AG09319 (cell line): ENCODE measurements around the gene ZDHHC14.
A peak's percentile ranks its signal among the peaks of the same experiment; 100 is the strongest.
"Not testable (repeated sequence)": the region's sequence is repeated elsewhere in the genome, so short reads cannot be mapped to it uniquely, and the experiment has no call there.

Experiments
- DNase-seq: peaks from one replicate; pipeline ENCODE4 v3.0.0-alpha.2; 2010; ENCODE audit warnings: low read depth; ENCODE audit errors: extremely low read depth
- TF ChIP-seq, protein P1 (sequence below): IDR thresholded peaks from 2 replicates; pipeline ENCODE4 v1.5.1; 2011; ENCODE audit warnings: low read depth, mild to moderate bottlenecking, inconsistent platforms, low read length, moderate library complexity

ZDHHC14 gene

DNA sequence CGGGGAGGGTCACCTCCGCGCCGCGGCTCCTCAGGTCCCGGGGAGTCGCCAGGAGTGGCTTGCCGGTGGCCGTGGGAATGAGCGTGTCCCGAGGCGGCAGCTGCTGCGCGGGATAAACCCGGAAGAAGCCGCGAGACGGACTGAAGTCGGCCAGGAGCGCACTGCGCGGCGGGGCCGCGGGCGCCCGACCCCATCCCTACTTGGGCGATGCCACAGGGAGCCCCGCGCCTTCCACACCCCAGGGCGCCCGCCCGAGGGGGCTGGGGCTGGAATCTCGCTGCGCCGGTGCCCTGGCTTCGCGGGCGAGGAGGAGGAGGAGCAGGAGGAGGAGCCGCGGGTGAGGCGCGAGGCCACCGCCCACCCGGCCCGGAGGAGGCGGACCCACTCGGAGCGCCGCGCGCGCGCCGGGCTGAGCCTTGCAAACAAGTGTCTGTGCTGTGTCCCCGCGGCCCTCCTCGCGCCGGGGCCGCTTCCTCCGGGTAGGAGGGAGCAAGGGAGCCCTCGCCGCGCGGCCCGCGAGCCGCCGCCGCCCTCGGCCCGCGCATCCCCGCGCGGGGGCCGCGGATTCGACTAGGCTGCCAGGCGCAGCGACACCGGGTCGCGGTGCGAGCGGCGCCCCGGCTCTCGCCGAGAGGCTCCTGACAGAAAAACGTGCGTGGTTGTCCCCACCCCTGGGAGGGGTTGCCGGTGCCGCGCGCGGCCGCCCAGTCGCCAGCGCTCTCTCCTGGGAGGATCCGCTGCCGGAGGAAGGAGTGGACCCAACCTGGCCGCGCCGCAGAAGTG is at the start of gene ZDHHC14:
Gene ZDHHC14, plus strand, starts transcription at position 412 of the 783 bp plus-strand sequence.
- DNase-seq = peak; percentile 57
- TF ChIP-seq, protein P1, sequence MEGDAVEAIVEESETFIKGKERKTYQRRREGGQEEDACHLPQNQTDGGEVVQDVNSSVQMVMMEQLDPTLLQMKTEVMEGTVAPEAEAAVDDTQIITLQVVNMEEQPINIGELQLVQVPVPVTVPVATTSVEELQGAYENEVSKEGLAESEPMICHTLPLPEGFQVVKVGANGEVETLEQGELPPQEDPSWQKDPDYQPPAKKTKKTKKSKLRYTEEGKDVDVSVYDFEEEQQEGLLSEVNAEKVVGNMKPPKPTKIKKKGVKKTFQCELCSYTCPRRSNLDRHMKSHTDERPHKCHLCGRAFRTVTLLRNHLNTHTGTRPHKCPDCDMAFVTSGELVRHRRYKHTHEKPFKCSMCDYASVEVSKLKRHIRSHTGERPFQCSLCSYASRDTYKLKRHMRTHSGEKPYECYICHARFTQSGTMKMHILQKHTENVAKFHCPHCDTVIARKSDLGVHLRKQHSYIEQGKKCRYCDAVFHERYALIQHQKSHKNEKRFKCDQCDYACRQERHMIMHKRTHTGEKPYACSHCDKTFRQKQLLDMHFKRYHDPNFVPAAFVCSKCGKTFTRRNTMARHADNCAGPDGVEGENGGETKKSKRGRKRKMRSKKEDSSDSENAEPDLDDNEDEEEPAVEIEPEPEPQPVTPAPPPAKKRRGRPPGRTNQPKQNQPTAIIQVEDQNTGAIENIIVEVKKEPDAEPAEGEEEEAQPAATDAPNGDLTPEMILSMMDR = no peak

DNA sequence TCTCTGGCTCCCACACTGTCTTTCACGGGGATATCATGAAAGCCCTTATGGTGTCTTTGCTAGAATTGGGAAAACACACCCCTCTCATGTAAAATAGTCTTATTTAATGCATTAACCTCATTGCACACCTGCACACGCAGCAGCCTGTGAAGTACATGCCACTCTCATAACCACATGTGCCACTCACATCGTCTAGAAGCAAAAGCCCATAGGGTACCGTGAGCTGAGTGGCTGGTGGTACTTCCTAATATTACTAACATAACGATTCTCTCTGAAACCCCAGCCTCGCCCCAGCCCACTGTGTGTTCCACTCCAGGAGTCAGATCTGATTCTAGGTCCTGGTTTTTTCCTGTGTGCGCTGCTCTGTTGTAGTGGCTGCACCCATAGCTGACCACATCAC is 48.2 kb upstream of the ZDHHC14 start:
- DNase-seq = no peak
- TF ChIP-seq, protein P1 = no peak

DNA sequence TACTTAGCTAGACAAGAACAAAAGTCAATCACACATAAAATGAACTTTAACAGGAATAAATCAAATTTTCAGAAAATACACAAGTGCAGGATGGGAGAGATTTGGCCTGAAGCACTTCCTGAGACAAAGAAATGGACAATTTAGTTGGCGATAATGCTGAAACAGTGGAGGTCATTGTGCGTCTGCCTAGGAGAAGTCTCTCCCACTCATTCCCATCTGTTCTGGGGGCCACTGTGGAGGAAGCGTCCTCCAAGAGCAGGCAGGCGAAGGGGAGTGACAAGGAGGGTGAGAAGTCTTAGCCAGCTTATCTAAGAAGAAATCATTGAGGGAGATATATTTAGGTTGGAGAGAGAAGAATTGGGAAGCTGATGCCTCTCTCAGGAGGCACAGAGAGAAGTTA is 47.5 kb upstream of the ZDHHC14 start:
- no peak for DNase-seq

DNA sequence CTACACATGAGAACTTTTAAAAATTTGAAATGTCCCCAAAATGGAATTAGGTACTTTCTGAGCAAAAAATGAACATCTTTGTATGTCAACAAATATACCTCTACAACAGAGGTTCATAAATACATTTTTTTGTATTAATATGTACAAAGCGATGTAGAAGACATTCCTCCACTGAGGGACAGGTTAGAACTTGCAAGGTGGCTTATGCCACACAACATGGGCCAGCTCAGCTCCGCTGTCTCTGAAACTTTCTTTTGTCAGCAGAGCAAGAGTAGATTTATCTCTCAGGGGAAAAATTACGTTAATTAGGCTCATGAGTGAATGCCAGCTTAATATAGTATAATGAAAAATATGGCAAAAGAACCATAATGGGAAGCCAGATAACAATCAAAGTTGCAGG is 47.0 kb upstream of the ZDHHC14 start:
- no peak for DNase-seq

More for the DNA sequence above, 47.5 kb upstream of the ZDHHC14 start:
- TF ChIP-seq, protein P1 = no peak

DNA sequence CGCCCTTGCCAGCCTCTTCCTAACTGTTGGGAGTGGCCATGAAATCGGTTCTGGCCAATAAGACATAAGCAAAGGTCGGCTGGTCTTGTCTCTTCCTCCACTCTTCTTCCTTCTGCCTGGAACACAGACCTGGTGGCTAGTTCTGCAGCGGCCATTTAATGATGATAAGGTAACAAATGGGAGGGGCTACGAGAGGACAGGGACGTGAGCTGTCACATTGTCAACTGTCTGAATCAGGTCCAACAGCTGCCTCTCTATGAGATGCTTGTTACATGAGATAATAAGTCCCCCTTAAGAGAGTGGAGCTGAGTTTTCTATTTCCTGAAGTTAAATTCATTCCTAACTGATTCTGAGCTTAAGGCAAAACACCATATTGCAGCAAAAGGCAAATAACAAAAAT is 45.2 kb upstream of the ZDHHC14 start:
- TF ChIP-seq, protein P1 = no peak
- DNase-seq = no peak

More for the DNA sequence above, 47.0 kb upstream of the ZDHHC14 start:
- TF ChIP-seq, protein P1 = no peak

DNA sequence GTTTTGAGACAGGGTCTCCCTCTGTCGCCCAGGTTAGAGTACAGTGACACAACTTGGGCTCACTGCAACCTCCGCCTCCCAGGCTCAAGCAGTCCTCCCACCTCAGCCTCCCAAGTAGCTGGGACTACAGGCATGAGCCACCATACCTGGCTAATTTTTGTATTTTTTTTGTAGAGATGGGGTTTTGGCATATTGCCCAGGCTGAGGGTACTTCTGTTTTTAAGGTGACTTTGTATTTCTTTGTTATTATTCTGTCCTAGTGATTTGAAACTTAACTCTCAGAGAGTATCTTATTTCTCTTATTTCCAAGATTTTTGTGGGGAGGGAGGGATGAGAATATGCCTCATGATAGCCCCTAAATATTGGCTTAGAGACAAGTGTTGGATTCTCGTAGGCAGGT is 43.7 kb upstream of the ZDHHC14 start:
- not testable (repeated sequence) for DNase-seq

DNA sequence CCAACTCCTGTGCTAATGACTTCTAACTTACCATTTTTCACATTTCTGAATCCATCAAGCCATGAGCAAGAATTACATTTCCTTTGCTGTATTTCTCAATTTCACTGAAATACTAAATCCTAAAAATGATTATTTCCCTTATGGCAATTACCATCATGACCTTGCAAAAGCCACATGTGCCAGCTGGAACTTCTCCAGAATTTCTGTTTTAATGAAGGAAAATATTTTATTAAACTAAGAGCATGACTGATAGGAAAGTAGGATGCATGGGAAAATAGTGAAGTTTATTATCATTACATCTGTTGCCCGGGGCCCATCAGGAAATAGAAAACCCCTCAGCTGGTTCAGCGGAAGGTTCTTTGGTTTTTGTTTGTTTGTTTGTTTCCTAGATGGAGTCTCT is 43.2 kb upstream of the ZDHHC14 start:
- TF ChIP-seq, protein P1 = no peak
- DNase-seq = no peak

DNA sequence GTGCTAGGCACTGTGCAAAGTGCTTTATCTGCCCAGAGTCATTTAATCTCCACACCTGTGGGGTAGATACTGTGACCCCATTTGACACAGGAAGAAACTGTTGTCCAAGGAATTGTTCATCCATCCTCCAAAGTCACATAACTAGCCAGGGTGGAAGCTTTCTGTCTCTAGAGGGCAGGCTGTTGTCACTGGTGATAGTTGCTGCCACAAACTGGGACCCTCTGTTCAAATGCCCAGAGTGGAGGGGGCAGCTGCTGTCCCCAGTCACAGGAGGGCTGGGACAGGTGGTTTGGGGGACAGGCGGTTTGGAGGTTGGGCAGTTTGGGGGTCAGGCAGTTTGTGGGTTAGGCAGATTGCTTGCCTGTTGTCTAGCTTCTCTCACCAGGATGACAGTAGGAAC is 41.6 kb upstream of the ZDHHC14 start:
- TF ChIP-seq, protein P1 = no peak
- no peak for DNase-seq
